Fibroblast of pulmonary artery (primary cell): Measurements from ENCODE around the gene TERT.

Source experiments
- DNase-seq: peaks from one replicate; pipeline ENCODE4 v3.0.0-alpha.2; 2010; ENCODE audit warnings: low read depth
- H3K4me3 ChIP-seq: replicated peaks from 2 replicates; pipeline ENCODE4 v1.5.1; 2011; ENCODE audit warnings: low read depth, mild to moderate bottlenecking, control low read depth, low read length, moderate library complexity
- TF ChIP-seq, protein P1 (sequence below): IDR thresholded peaks from 2 replicates; pipeline ENCODE4 v1.5.1; 2011; ENCODE audit warnings: mild to moderate bottlenecking, control low read depth, low read length, inconsistent platforms; ENCODE audit errors: missing control alignments

TERT gene

DNA sequence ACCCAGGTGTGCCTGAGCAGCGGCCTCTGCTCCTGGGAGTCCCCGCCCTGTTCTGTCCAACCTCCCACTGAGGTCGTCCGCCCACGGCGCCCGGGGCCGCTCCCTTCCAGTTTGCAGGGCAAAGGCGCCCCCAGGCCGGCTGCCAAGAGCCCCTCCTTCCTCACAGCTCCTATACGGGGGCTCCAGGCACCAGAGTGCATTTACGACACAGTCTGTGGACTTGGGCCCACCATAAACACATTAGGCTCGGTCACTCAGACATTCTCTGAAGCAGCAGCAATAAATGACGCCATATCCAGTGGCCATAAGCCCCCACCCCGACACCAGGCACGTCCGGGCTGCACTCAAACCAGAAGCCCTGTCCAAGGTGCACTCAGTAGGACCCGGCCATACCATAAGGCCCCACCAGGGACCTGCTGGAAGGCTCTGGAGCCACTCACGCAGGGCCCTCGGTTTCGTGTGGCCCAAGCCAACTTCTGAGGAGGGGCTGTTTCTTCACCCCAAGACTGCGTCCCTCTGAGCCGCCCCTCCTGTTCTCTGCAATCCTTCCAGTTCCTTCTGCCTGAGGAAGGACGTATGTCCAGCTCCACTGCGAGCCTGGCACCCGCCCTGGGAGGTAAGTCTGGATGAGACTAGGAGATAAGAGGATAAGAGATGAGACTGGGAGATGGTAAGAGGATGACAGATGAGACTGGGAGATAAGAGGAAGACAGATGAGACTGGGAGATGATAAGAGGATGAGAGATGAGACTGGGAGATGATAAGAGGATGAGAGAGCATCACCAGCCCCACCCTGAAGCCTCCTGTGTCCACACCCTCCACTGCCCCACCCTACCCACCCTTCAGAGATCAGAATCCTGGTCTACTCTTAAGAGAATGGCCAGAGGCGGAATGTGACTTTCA lies 42.9 kb downstream of the TERT start:
- H3K4me3 ChIP-seq: no peak overlapping the region
- TF ChIP-seq, protein P1, sequence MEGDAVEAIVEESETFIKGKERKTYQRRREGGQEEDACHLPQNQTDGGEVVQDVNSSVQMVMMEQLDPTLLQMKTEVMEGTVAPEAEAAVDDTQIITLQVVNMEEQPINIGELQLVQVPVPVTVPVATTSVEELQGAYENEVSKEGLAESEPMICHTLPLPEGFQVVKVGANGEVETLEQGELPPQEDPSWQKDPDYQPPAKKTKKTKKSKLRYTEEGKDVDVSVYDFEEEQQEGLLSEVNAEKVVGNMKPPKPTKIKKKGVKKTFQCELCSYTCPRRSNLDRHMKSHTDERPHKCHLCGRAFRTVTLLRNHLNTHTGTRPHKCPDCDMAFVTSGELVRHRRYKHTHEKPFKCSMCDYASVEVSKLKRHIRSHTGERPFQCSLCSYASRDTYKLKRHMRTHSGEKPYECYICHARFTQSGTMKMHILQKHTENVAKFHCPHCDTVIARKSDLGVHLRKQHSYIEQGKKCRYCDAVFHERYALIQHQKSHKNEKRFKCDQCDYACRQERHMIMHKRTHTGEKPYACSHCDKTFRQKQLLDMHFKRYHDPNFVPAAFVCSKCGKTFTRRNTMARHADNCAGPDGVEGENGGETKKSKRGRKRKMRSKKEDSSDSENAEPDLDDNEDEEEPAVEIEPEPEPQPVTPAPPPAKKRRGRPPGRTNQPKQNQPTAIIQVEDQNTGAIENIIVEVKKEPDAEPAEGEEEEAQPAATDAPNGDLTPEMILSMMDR: no peak
- DNase-seq: no peak

DNA sequence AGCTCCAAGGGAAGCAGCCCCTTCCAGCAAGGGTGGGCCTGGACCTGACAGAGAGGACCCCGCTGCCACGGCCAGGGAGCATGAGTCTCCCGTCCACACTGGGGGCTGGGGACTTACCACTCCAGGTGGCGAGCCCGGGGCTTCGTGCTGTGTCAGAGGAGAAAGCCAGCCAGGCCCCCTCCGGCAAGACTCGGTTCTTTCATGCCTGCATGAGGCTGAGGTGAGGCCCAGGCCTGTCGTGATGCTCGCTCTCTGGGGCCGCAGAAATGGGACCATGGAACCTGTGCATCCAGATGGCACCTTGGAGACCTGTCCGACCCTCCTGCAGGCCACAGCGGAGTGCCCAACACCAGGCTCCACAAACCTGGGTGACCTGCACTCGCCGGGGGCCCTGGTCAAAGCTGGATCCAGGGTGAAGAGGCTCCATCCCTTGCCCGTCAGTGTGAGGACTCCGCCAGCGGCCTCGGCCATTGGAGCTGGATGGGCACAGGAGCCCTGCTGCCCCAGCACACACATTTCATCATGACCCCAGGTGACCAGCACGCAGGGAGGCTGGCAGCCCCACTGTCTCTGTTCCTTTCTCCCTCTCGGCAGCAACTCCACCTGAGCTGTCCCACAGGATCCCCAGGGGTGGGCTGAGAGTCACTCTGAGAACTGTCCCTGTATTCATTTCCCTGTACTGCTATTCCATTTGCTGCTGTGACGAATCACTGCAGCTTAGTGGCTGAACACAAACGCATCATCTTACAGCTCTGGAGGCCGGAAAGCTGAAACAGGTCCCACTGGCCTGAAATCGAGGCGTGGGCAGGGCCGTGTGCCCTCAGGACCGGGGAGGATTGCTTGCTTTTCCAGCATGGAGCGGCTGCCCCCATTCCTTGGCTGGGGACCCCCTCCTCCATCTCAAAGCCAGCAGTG lies 45.2 kb downstream of the TERT start:
- H3K4me3 ChIP-seq: no peak overlapping the region
- no peak for DNase-seq
- TF ChIP-seq, protein P1: no peak

DNA sequence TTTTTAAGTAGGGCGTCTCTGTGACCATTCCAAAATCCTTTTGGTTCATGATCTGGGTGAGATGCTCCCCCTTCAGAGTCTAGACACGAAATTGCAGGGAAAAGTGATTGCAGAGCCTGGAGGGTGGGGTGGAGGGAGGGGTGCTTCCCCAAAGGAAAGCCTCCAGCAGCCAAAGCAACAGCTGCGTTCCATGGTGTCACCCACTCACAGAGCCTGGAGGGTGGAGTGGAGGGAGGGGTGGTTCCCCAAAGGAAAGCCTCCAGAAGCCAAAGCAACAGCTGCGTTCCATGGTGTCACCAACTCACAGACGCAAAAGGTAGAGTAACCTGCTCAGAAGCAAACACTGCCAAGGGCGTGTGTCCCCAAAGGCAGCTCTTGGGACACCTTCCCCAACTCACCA lies 47.1 kb downstream of the TERT start:
- no peak overlapping the region for H3K4me3 ChIP-seq
- TF ChIP-seq, protein P1: no peak
- DNase-seq: no peak

DNA sequence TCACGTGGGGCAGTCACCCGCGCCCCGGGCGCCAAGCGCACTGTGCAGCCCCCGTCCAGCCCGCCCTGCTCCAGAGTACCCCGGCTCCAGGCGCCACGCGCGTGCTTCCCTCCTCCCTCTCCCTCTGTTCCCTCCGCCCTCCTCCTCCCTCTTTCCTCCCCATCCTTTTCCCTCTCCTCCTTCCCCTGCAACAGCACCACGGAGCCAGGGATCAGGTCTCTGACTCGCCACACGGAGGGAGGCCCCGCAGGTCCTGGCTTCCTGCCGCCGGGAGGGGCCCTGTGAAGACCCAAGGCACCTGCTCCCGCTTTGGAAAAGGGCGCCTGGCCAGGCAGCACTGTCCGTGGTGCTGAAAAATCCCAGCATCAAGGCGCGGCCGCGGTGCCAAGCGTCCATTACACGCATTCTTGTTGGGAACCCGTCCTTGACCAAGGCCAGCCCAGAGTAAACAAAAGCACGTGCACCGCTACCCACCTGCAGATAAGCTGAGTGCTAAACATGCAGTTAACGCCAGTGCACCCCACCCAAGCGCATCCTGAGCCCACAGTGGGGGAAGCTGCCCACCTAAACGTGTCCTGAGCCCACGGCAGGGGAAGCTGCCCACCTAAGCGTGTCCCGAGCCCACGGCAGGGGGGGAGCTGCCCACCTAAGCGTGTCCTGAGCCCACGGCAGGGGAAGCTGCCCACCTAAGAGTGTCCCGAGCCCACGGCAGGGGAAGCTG lies 48.0 kb downstream of the TERT start:
- DNase-seq: peak; percentile 33
- TF ChIP-seq, protein P1: no peak
- H3K4me3 ChIP-seq: no peak overlapping the region

DNA sequence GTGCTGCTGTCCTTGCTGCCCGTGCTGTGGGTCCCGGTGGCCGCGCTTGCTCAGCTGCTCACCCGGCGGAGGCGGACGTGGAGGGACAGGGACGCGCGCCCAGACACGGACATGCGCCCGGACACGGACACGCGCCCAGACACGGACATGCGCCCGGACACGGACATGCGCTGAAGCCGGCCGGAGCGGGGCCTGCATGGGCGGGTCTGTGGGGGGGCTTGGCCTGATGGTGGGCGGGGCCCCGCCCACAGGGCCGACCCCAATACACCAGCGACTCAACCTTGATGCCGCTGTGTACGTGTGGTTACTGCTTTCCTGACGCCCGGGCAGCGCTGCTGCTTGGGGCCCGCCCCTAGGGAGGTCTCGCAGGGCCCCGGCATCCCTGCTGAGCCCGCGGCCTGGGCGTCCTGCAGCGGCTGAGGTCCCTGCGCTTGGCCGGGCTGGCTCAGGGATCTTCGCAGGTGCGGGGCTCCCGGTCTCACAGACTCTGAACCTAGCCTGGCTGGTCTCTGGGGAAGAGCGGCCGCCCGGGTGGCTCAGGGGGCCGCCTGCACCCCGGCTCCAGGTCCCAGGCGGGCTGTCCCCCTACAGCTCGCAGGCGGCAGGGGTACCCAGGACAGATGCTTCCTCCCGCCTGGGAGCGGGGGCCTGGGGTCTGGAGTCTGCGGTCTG lies 48.8 kb downstream of the TERT start:
- TF ChIP-seq, protein P1: no peak
- no peak for DNase-seq

DNA sequence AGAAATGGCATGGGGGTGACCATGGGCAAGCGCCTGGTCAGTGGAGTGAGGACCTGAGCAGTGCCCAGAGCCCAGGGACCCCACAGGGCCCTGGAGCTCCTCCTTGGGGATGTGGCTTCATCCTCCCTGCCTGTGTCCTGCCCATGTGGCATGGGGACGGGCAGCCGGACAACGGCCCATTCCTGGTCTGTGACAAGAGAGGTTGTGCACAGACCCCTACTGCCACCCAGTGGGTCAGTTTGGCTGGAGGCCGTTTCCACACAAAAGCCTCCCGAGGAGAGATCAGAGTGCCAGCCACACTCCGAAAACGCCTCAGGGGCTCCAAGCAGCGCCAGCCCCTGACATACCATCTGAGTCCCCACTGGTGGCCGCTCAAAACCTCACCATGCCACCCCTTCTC lies 49.9 kb downstream of the TERT start:
- no peak for DNase-seq
- TF ChIP-seq, protein P1: no peak
- no peak overlapping the region for H3K4me3 ChIP-seq

More for the DNA sequence above, 48.8 kb downstream of the TERT start:
- H3K4me3 ChIP-seq: no peak overlapping the region
